ENCODE measurements around the gene ST3GAL3.

GRCh38 chr1:43671626-43672330 is 35.6 kb upstream of the ST3GAL3 start:
- TF ChIP-seq, protein P1, sequence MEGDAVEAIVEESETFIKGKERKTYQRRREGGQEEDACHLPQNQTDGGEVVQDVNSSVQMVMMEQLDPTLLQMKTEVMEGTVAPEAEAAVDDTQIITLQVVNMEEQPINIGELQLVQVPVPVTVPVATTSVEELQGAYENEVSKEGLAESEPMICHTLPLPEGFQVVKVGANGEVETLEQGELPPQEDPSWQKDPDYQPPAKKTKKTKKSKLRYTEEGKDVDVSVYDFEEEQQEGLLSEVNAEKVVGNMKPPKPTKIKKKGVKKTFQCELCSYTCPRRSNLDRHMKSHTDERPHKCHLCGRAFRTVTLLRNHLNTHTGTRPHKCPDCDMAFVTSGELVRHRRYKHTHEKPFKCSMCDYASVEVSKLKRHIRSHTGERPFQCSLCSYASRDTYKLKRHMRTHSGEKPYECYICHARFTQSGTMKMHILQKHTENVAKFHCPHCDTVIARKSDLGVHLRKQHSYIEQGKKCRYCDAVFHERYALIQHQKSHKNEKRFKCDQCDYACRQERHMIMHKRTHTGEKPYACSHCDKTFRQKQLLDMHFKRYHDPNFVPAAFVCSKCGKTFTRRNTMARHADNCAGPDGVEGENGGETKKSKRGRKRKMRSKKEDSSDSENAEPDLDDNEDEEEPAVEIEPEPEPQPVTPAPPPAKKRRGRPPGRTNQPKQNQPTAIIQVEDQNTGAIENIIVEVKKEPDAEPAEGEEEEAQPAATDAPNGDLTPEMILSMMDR (IDR thresholded peaks at IDR 0.05) = no peak
- no peak for TF ChIP-seq POLR2A (IDR thresholded peaks at IDR 0.05)
- TF ChIP-seq POLR2AphosphoS5 (IDR thresholded peaks at IDR 0.05) = no peak
